Measurements from ENCODE around the gene SLC28A1. TPM values are rescaled to one million over a fixed set of nuclear protein-coding genes. Genes with fewer than 3 reads are reported as not detected.

Gene SLC28A1
- total RNA-seq, 1 experiment from 2014 or later, result 0.13 TPM

- Mint-ChIP-seq H3K9me3 (no peaks in the 10 kb centered on the region; a peak in 1 of 5 replicates), H3K27ac (no peak overlapping the region), H3K4me1 (peaks cover 9 to 10% of the 10 kb centered on the region in 2 experiments), H3K36me3 (ENCODE audit: insufficient read depth in 1 of 3, low read depth in 3 of 3) (no peaks in the 10 kb centered on the region), H3K4me3 (no peak overlapping the region), H3K27me3 (ENCODE audit: low read depth) (peaks cover 5% of the 10 kb centered on the region; the same call in 1 of the 2 replicates)
- Histone ChIP-seq H2BK120ac (ENCODE audit: low read depth, low read length, poor library complexity, severe bottlenecking) (no peak overlapping the region), H3K23me2 (ENCODE audit: insufficient read length, low read depth, low read length, poor library complexity, severe bottlenecking) (no peaks in the 10 kb centered on the region), H3K79me1 (ENCODE audit: insufficient read depth, low read depth, low read length, poor library complexity, severe bottlenecking) (no peaks in the 10 kb centered on the region), H3K9ac (ENCODE audit: extremely low read depth, insufficient read length, low read length) (no peak overlapping the region), H3K27ac (ENCODE audit: insufficient read length, low read depth, low read length) (no peak overlapping the region), H3K79me2 (ENCODE audit: insufficient read depth, low read length) (no peaks in the 10 kb centered on the region), H4K20me1 (ENCODE audit: control insufficient read depth, insufficient read depth, insufficient read length) (no peaks in the 10 kb centered on the region), H3K14ac (ENCODE audit: insufficient read depth, low read length) (no peak overlapping the region), H4K91ac (ENCODE audit: insufficient read length, low read depth, low read length) (no peak overlapping the region), H4K8ac (replicated peaks; ENCODE audit: insufficient read length, low read depth, low read length) (no peak overlapping the region), H2BK12ac (ENCODE audit: insufficient read length, low read depth, low read length) (no peak overlapping the region), H4K5ac (ENCODE audit: insufficient read length, low read depth, low read length) (no peak overlapping the region), H3K18ac (ENCODE audit: insufficient read length, low read depth, low read length) (no peak overlapping the region), H2AFZ (ENCODE audit: low read length) (no peak overlapping the region), H3K4me1 (ENCODE audit: insufficient read depth, low read length) (no peaks in the 10 kb centered on the region), H2BK15ac (ENCODE audit: low read depth, low read length) (no peak overlapping the region), H3K23ac (ENCODE audit: insufficient read length, low read depth, low read length) (no peak overlapping the region), H3T11ph (ENCODE audit: low read length) (no peak overlapping the region), H3K4ac (ENCODE audit: low read depth, low read length) (no peak overlapping the region), H3K4me2 (ENCODE audit: insufficient read depth, insufficient read length, low read length) (no peak overlapping the region), H2AK5ac (ENCODE audit: insufficient read length, low read length) (no peak overlapping the region), H3K27me3 (ENCODE audit: insufficient read depth, low read length) (no peaks in the 10 kb centered on the region), H3K9me3 (ENCODE audit: control insufficient read depth, low read depth, low read length) (no peaks in the 10 kb centered on the region), H3K56ac (ENCODE audit: insufficient read length, low read depth, low read length) (no peak overlapping the region), H2BK20ac (ENCODE audit: low read depth, low read length, poor library complexity, severe bottlenecking) (no peak overlapping the region), H2BK5ac (ENCODE audit: insufficient read length, low read length) (no peak overlapping the region)
- no CpG with 5 or more reads among the region's 2 CpGs for WGBS (ENCODE audit: extremely low coverage, insufficient read length, low lambda C conversion rate)
- no peak for DNase-seq
- TF ChIP-seq CTCF (conservative IDR thresholded peaks at IDR 0.05), result no peak
Observed at GRCh38 chr15:84919106-84919667, 34.7 kb downstream of the SLC28A1 start.

All from H9 (cell line).